Mesendoderm (in vitro differentiated cells): ENCODE data around the gene PANK3. TPM values are rescaled to one million over a fixed set of nuclear protein-coding genes. Genes with fewer than 3 reads are reported as not detected.
A peak's percentile ranks its signal among the peaks of the same experiment; 100 is the strongest.

Experiments used
- DNase-seq: peaks from one replicate; pipeline ENCODE4 v3.0.0; 2013
- H2AK5ac ChIP-seq: 2 replicates; pipeline ENCODE4 v1.6.1; 2013; ENCODE audit warnings: low read length, inconsistent platforms
- H2BK120ac ChIP-seq: 2 replicates; pipeline ENCODE4 v1.6.1; 2013; ENCODE audit warnings: low read depth, mild to moderate bottlenecking, low read length, moderate library complexity, mixed read lengths
- H2BK15ac ChIP-seq: replicated peaks from 2 replicates; pipeline ENCODE4 v1.6.1; 2013; ENCODE audit warnings: low read depth, mild to moderate bottlenecking, moderate library complexity
- H2BK5ac ChIP-seq: 2 replicates; pipeline ENCODE4 v1.6.1; 2013; ENCODE audit warnings: low read length, inconsistent platforms
- H3K18ac ChIP-seq: 2 replicates; pipeline ENCODE4 v1.6.1; 2013; ENCODE audit warnings: mild to moderate bottlenecking, low read length, mixed read lengths
- H3K23ac ChIP-seq: one replicate; pipeline ENCODE4 v1.6.1; 2013; ENCODE audit warnings: low read length
- H3K27ac ChIP-seq: 2 replicates; pipeline ENCODE4 v1.5.1; 2013; ENCODE audit warnings: low read depth, mild to moderate bottlenecking, inconsistent platforms, low read length, moderate library complexity
- H3K27me3 ChIP-seq: 2 replicates; pipeline ENCODE4 v1.6.1; 2013; ENCODE audit warnings: low read length, control low read depth, mild to moderate bottlenecking, inconsistent platforms; ENCODE audit not compliant: insufficient read depth, poor library complexity
- H3K36me3 ChIP-seq: 2 replicates; pipeline ENCODE4 v1.6.1; 2013; ENCODE audit warnings: low read length, inconsistent platforms; ENCODE audit not compliant: control insufficient read depth, insufficient read depth
- H3K4ac ChIP-seq: one replicate; pipeline ENCODE4 v1.6.1; 2013; ENCODE audit warnings: low read depth, mild to moderate bottlenecking, low read length, moderate library complexity
- H3K4me1 ChIP-seq: 2 replicates; pipeline ENCODE4 v1.6.1; 2013; ENCODE audit warnings: low read depth, low read length, inconsistent platforms; ENCODE audit not compliant: control insufficient read depth
- H3K4me2 ChIP-seq: 2 replicates; pipeline ENCODE4 v1.6.1; 2013; ENCODE audit warnings: low read length
- H3K4me3 ChIP-seq: 2 replicates; pipeline ENCODE4 v1.5.1; 2013; ENCODE audit warnings: mild to moderate bottlenecking, low read length
- H3K56ac ChIP-seq: one replicate; pipeline ENCODE4 v1.6.1; 2013; ENCODE audit warnings: low read length
- H3K79me1 ChIP-seq: 2 replicates; pipeline ENCODE4 v1.6.1; 2013; ENCODE audit warnings: low read length, inconsistent platforms
- H3K79me2 ChIP-seq: 2 replicates; pipeline ENCODE4 v1.6.1; 2013; ENCODE audit warnings: mild to moderate bottlenecking, low read length; ENCODE audit not compliant: control insufficient read depth, insufficient read depth
- H3K9ac ChIP-seq: 2 replicates; pipeline ENCODE4 v1.6.1; 2013; ENCODE audit warnings: low read length, inconsistent platforms
- H4K5ac ChIP-seq: one replicate; pipeline ENCODE4 v1.6.1; 2013; ENCODE audit warnings: low read length
- H4K8ac ChIP-seq: one replicate; pipeline ENCODE4 v1.6.1; 2013; ENCODE audit warnings: low read depth, mild to moderate bottlenecking, control low read depth, low read length, moderate library complexity
- WGBS: extraction: QIAGEN DNeasy Blood & Tissue Kit; methylation state at CpG from one replicate; pipeline ENCODE4 v1.1.7; 2013; ENCODE audit warnings: low lambda C conversion rate, missing lambda C conversion rate; ENCODE audit not compliant: insufficient coverage; ENCODE audit errors: extremely low coverage; 5-methylcytosine and 5-hydroxymethylcytosine counted together
- polyA plus RNA-seq, 2 experiments: library from polyadenylated mRNA; stranded (reverse); fragments of 200-250 nt; gene quantifications; one replicate each; pipeline ENCODE4 v1.2.3, GENCODE V29; 2013

PANK3 gene
- 32.3 TPM for polyA plus RNA-seq (2013, experiment 1 of 2)
- 33.5 TPM for polyA plus RNA-seq (2013, experiment 2 of 2)

- no peak within 1 kb of the TSS for H2AK5ac ChIP-seq
- H3K79me1 ChIP-seq = no peaks in the 10 kb centered on the region
- H3K79me2 ChIP-seq = peaks cover 45% of the 10 kb centered on the region
- H3K4me3 ChIP-seq = peak within 1 kb of the TSS; percentile 95
- peaks cover 4% of the 10 kb centered on the region for H3K4me1 ChIP-seq
- H3K9ac ChIP-seq = peak within 1 kb of the TSS; percentile 93
- H3K27ac ChIP-seq = peak within 1 kb of the TSS; percentile 92
- peak within 1 kb of the TSS; percentile 15 for H2BK15ac ChIP-seq
- H4K8ac ChIP-seq = peak within 1 kb of the TSS; percentile 68
- peak; percentile 84 for DNase-seq
- H3K27me3 ChIP-seq = no peaks in the 10 kb centered on the region
- peak within 1 kb of the TSS; percentile 62 for H2BK5ac ChIP-seq
- H3K4me2 ChIP-seq = peak within 1 kb of the TSS; percentile 41
- H2BK120ac ChIP-seq = peak within 1 kb of the TSS; percentile 88
- no peak within 1 kb of the TSS for H3K23ac ChIP-seq
- WGBS = no CpG with 5 or more reads among the region's 63 CpGs
- H3K18ac ChIP-seq = peak within 1 kb of the TSS; percentile 88
- no peak within 1 kb of the TSS for H4K5ac ChIP-seq
- peak within 1 kb of the TSS; percentile 96 for H3K56ac ChIP-seq
- peak within 1 kb of the TSS; percentile 97 for H3K4ac ChIP-seq
- H3K36me3 ChIP-seq = no peaks in the 10 kb centered on the region
Measured at GRCh38 chr5:168578538-168579487, at the start of gene PANK3. PANK3 (minus strand) TSS chr5:168579368; CDS start chr5:168579283, 85 bp downstream.

- Histone ChIP-seq H4K8ac (no peak overlapping the region), H4K5ac (no peak overlapping the region), H3K79me1 (no peaks in the 10 kb centered on the region), H3K4me1 (no peaks in the 10 kb centered on the region), H3K9ac (no peak overlapping the region), H2BK5ac (no peak overlapping the region), H2BK120ac (no peak overlapping the region), H2AK5ac (no peak overlapping the region), H3K23ac (no peak overlapping the region), H3K4me3 (no peak overlapping the region), H2BK15ac (no peak overlapping the region), H3K4ac (no peak overlapping the region), H3K36me3 (no peaks in the 10 kb centered on the region), H3K4me2 (no peak overlapping the region), H3K27ac (no peak overlapping the region), H3K79me2 (no peaks in the 10 kb centered on the region), H3K27me3 (no peaks in the 10 kb centered on the region), H3K56ac (no peak overlapping the region), H3K18ac (no peak overlapping the region)
- WGBS = no CpG with 5 or more reads among the region's 3 CpGs
- DNase-seq = no peak
Measured at GRCh38 chr5:168624850-168625364, 45.7 kb upstream of the PANK3 start.

GRCh38 chr5:168620807-168621206, 41.6 kb upstream of the PANK3 start:
- Histone ChIP-seq H3K56ac (no peak overlapping the region), H3K18ac (no peak overlapping the region)
- WGBS = no CpG with 5 or more reads among the region's 1 CpG

GRCh38 chr5:168614661-168615060, 35.5 kb upstream of the PANK3 start:
- Histone ChIP-seq H3K23ac (no peak overlapping the region), H4K8ac (no peak overlapping the region), H2BK5ac (no peak overlapping the region), H3K18ac (no peak overlapping the region), H3K4me1 (no peaks in the 10 kb centered on the region), H3K27me3 (no peaks in the 10 kb centered on the region), H3K4me3 (no peak overlapping the region), H3K79me1 (no peaks in the 10 kb centered on the region), H2AK5ac (no peak overlapping the region), H2BK15ac (no peak overlapping the region), H3K4me2 (no peak overlapping the region), H3K4ac (no peak overlapping the region), H3K9ac (no peak overlapping the region), H3K56ac (no peak overlapping the region), H4K5ac (no peak overlapping the region), H2BK120ac (no peak overlapping the region), H3K79me2 (no peaks in the 10 kb centered on the region), H3K36me3 (no peaks in the 10 kb centered on the region), H3K27ac (no peak overlapping the region)
- no peak for DNase-seq
- no CpG with 5 or more reads among the region's 10 CpGs for WGBS

More at GRCh38 chr5:168620807-168621206, 41.6 kb upstream of the PANK3 start:
- Histone ChIP-seq H3K4ac (no peak overlapping the region), H3K23ac (no peak overlapping the region), H2AK5ac (no peak overlapping the region), H2BK5ac (no peak overlapping the region), H3K4me2 (no peak overlapping the region), H4K5ac (no peak overlapping the region), H2BK120ac (no peak overlapping the region), H2BK15ac (no peak overlapping the region), H3K27me3 (no peaks in the 10 kb centered on the region), H4K8ac (no peak overlapping the region), H3K79me2 (no peaks in the 10 kb centered on the region), H3K4me1 (no peaks in the 10 kb centered on the region), H3K27ac (no peak overlapping the region), H3K36me3 (no peaks in the 10 kb centered on the region), H3K4me3 (no peak overlapping the region), H3K79me1 (no peaks in the 10 kb centered on the region), H3K9ac (no peak overlapping the region)
- DNase-seq = no peak

- H4K5ac ChIP-seq = no peak overlapping the region
- H3K4me3 ChIP-seq = no peak overlapping the region
- H3K27ac ChIP-seq = no peak overlapping the region
- no peaks in the 10 kb centered on the region for H3K4me1 ChIP-seq
- WGBS = no CpG with 5 or more reads among the region's 1 CpG
- no peak overlapping the region for H2BK120ac ChIP-seq
- no peaks in the 10 kb centered on the region for H3K27me3 ChIP-seq
- no peak overlapping the region for H2BK15ac ChIP-seq
- H3K23ac ChIP-seq = no peak overlapping the region
- H3K79me1 ChIP-seq = no peaks in the 10 kb centered on the region
- no peak overlapping the region for H3K18ac ChIP-seq
- DNase-seq = no peak
- H2BK5ac ChIP-seq = no peak overlapping the region
- no peaks in the 10 kb centered on the region for H3K36me3 ChIP-seq
- H4K8ac ChIP-seq = no peak overlapping the region
- H3K4me2 ChIP-seq = no peak overlapping the region
- H2AK5ac ChIP-seq = no peak overlapping the region
- H3K79me2 ChIP-seq = no peaks in the 10 kb centered on the region
- no peak overlapping the region for H3K9ac ChIP-seq
- H3K56ac ChIP-seq = no peak overlapping the region
- no peak overlapping the region for H3K4ac ChIP-seq
Measured at GRCh38 chr5:168613996-168614395, 34.8 kb upstream of the PANK3 start.
